ENCODE data around the gene KRTAP16-1. TPM values are rescaled to one million over a fixed set of nuclear protein-coding genes. Genes with fewer than 3 reads are reported as not detected.

The KRTAP16-1 gene
- total and polyA plus RNA-seq, 2 of the 13 experiments (the other 11 are each of a cell fraction or from before 2014, with no cell fraction given), result not detected

DNA sequence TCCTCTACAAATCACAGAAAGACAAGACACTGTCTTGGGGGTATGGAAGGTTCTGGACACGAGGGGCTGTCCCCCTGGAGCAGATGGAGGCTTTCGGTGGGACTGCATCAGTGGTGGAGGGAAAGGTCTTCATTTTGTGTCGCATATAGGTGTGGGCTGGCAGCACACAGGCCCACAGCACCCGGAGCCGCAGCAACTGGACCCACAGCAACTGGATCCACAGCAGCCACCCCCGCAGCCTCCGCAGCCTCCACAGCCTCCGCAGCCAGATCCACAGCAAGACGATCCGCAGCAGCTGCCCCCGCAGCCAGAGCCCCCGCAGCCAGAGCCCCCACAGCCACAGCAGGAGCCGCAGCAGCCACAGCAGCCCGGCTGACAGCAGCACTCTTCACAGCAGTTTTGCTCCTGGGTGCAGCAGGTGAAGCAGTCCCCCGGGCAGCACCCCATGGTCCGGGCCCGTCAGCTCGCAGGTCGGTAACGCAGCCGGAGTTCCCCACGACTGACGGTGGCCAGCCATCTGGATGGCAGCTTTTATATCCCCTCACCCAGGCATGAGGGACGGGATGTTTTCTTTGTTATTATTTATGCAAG lies 6.2 kb upstream of the KRTAP16-1 start, which contains the start of gene KRTAP17-1:
Gene KRTAP17-1 (minus strand): TSS at position 507 of the 591 bp plus-strand sequence. CDS start 60 bp downstream, at position 447.
- Histone ChIP-seq H3K36me3 (replicated peaks in 1 of 2; ENCODE audit: control insufficient read depth in 1 of 2, insufficient read depth in 2 of 2, low read length in 2 of 2) (no peaks in the 10 kb centered on the region), H3K9me3 (ENCODE audit: low read length) (peaks cover 10% of the 10 kb centered on the region; the same call in 1 of the 2 replicates), H2AFZ (ENCODE audit: low read length) (no peak within 1 kb of the TSS), H3K4me2 (ENCODE audit: low read depth, low read length) (no peak within 1 kb of the TSS), H3K9ac (ENCODE audit: insufficient read depth, low read depth, low read length) (no peak within 1 kb of the TSS), H3K27me3 (ENCODE audit: control insufficient read depth in 1 of 2, insufficient read depth in 2 of 2, low read length in 2 of 2) (peaks cover 2 to 24% of the 10 kb centered on the region in 2 experiments; a peak in 3 of 5 replicates), H3K4me3 (replicated peaks in 1 of 3; ENCODE audit: insufficient read depth in 1 of 3, low read depth in 2 of 3, low read length in 3 of 3) (no peak within 1 kb of the TSS), H3K4me1 (ENCODE audit: insufficient read depth, low read length) (no peaks in the 10 kb centered on the region), H3K79me2 (ENCODE audit: insufficient read depth, low read length) (no peaks in the 10 kb centered on the region), H4K20me1 (ENCODE audit: insufficient read depth, low read length) (no peaks in the 10 kb centered on the region), H3K27ac (ENCODE audit: extremely low read length, insufficient read depth, low read length) (no peak within 1 kb of the TSS)
- no peak for FAIRE-seq
- ChIA-PET POLR2A (no interaction called here), CTCF (ENCODE audit: low intra/inter-chr PET ratio, low total read pairs) (no interaction called here)
- no peak for DNase-seq (ENCODE audit: low spot score)
- in situ Hi-C loops (cut with HindIII; ENCODE audit: extremely low pct_ligation_motif_present, low pct_unique_long_range_greater_than_20kb) (no loop called here), intact Hi-C loops (cut with micrococcal nuclease; ENCODE audit: unreplicated experiment) (no loop called here)
- no peak for ATAC-seq
- no TSS peak for BruUV-seq (replicated peaks)
- 47% methylated on average over 9 of the region's 24 CpGs for WGBS (ENCODE audit: low lambda C conversion rate)
- TF ChIP-seq ZNF263 (CRISPR knock-in tag; IDR thresholded peaks at IDR 0.05) (no peak), ZNF253 (CRISPR knock-in tag; IDR thresholded peaks at IDR 0.05; ENCODE audit: borderline replicate concordance) (no peak), ZNF224 (CRISPR knock-in tag; IDR thresholded peaks at IDR 0.05) (no peak), ZKSCAN8 (CRISPR knock-in tag; IDR thresholded peaks at IDR 0.05; ENCODE audit: borderline replicate concordance) (no peak), ZNF567 (CRISPR knock-in tag; IDR thresholded peaks at IDR 0.05; ENCODE audit: borderline replicate concordance) (no peak), ZNF850 (CRISPR knock-in tag; conservative IDR thresholded peaks at IDR 0.05) (no peak), NFIC (IDR thresholded peaks at IDR 0.05; ENCODE audit: low read length) (no peak), REPIN1 (CRISPR knock-in tag; IDR thresholded peaks at IDR 0.05; ENCODE audit: borderline replicate concordance, low read depth) (no peak), MAFG (CRISPR knock-in tag; IDR thresholded peaks at IDR 0.05) (no peak), DR1 (CRISPR knock-in tag; IDR thresholded peaks at IDR 0.05) (no peak), FOSL1 (CRISPR knock-in tag; IDR thresholded peaks at IDR 0.05; ENCODE audit: borderline replicate concordance) (no peak), CCAR2 (optimal IDR thresholded peaks at IDR 0.05; ENCODE audit: low read depth, low read length) (no peak), NCOR1 (IDR thresholded peaks at IDR 0.05; ENCODE audit: borderline replicate concordance, low read length) (no peak)
- TF ChIP-seq, protein P1, sequence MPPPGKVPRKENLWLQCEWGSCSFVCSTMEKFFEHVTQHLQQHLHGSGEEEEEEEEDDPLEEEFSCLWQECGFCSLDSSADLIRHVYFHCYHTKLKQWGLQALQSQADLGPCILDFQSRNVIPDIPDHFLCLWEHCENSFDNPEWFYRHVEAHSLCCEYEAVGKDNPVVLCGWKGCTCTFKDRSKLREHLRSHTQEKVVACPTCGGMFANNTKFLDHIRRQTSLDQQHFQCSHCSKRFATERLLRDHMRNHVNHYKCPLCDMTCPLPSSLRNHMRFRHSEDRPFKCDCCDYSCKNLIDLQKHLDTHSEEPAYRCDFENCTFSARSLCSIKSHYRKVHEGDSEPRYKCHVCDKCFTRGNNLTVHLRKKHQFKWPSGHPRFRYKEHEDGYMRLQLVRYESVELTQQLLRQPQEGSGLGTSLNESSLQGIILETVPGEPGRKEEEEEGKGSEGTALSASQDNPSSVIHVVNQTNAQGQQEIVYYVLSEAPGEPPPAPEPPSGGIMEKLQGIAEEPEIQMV (CRISPR knock-in tag; IDR thresholded peaks at IDR 0.05; ENCODE audit: low read depth), result no peak
- TF ChIP-seq, protein P2, sequence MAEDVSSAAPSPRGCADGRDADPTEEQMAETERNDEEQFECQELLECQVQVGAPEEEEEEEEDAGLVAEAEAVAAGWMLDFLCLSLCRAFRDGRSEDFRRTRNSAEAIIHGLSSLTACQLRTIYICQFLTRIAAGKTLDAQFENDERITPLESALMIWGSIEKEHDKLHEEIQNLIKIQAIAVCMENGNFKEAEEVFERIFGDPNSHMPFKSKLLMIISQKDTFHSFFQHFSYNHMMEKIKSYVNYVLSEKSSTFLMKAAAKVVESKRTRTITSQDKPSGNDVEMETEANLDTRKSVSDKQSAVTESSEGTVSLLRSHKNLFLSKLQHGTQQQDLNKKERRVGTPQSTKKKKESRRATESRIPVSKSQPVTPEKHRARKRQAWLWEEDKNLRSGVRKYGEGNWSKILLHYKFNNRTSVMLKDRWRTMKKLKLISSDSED (CRISPR knock-in tag; IDR thresholded peaks at IDR 0.05), result no peak
- TF ChIP-seq, protein P3, sequence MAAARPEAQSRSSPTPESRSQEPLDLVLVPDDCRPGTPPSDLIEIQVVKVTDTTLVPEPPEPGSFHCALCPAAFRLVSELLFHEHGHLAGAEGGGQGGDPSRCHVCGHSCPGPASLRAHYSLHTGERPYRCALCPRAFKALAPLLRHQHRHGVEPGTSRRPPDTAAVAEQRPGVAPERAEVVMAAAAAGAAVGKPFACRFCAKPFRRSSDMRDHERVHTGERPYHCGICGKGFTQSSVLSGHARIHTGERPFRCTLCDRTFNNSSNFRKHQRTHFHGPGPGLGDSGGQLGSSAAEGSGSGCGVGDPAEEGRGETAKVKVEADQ (CRISPR knock-in tag; IDR thresholded peaks at IDR 0.05; ENCODE audit: borderline replicate concordance), result no peak
- TF ChIP-seq, protein P4, sequence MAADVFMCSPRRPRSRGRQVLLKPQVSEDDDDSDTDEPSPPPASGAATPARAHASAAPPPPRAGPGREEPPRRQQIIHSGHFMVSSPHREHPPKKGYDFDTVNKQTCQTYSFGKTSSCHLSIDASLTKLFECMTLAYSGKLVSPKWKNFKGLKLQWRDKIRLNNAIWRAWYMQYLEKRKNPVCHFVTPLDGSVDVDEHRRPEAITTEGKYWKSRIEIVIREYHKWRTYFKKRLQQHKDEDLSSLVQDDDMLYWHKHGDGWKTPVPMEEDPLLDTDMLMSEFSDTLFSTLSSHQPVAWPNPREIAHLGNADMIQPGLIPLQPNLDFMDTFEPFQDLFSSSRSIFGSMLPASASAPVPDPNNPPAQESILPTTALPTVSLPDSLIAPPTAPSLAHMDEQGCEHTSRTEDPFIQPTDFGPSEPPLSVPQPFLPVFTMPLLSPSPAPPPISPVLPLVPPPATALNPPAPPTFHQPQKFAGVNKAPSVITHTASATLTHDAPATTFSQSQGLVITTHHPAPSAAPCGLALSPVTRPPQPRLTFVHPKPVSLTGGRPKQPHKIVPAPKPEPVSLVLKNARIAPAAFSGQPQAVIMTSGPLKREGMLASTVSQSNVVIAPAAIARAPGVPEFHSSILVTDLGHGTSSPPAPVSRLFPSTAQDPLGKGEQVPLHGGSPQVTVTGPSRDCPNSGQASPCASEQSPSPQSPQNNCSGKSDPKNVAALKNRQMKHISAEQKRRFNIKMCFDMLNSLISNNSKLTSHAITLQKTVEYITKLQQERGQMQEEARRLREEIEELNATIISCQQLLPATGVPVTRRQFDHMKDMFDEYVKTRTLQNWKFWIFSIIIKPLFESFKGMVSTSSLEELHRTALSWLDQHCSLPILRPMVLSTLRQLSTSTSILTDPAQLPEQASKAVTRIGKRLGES (CRISPR knock-in tag; IDR thresholded peaks at IDR 0.05; ENCODE audit: borderline replicate concordance), result no peak

Data from HepG2 (cell line).